ENCODE measurements around the gene TRIM26. TPM values are rescaled to one million over a fixed set of nuclear protein-coding genes. Genes with fewer than 3 reads are reported as not detected.

The TRIM26 gene
- total and polyA plus RNA-seq, 4 donors = 32.1 to 51.4 (median 38.1) TPM

DNA sequence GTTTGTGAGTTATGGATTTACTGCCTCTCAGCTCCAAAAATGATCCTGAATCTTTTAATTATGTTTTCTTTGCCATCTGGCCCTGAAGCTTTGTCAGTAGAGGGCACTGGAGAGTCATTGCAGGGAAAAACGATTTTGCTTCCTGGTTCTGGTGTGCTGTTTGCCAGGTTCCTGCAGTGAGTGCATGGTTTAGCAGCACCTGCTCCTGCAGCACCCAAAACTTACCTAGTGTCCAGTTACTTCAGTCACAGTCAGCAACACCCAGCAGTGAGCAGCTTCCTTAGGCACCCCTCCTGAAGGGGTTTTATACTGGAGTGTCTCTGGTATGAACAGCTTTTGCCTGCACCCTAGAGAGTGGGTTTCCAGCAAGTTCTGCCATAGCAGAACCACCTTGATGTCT, 6.0 kb upstream of the TRIM26 start:
- Histone ChIP-seq H3K27me3 (ENCODE audit: control insufficient read depth in 3 of 3, insufficient read depth in 3 of 3, low read length in 2 of 3) (no peaks in the 10 kb centered on the region), H3K36me3 (ENCODE audit: control insufficient read depth in 4 of 4, insufficient read depth in 4 of 4, low read length in 4 of 4) (no peaks in the 10 kb centered on the region), H3K9me3 (ENCODE audit: control insufficient read depth in 4 of 4, insufficient read depth in 3 of 4, low read length in 3 of 4) (peaks cover 0 to 3% (median under 1%) of the 10 kb centered on the region in 4 donors), H3K4me1 (ENCODE audit: control insufficient read depth in 5 of 5, insufficient read depth in 5 of 5, low read length in 5 of 5) (peaks cover 0 to 4% (median 0%) of the 10 kb centered on the region in 5 donors), H3K27ac (ENCODE audit: low read depth in 1 of 2, low read length in 1 of 2) (no peak overlapping the region), H3K9ac (ENCODE audit: insufficient read depth in 1 of 2, low read length in 2 of 2) (no peak overlapping the region), H3K4me3 (no peak overlapping the region)
- DNase-seq = peak; percentile 37 to 73 (median 65)
- ATAC-seq (ENCODE audit: insufficient read depth, low FRiP score) = peak; percentile 60
- TF ChIP-seq, protein P1, sequence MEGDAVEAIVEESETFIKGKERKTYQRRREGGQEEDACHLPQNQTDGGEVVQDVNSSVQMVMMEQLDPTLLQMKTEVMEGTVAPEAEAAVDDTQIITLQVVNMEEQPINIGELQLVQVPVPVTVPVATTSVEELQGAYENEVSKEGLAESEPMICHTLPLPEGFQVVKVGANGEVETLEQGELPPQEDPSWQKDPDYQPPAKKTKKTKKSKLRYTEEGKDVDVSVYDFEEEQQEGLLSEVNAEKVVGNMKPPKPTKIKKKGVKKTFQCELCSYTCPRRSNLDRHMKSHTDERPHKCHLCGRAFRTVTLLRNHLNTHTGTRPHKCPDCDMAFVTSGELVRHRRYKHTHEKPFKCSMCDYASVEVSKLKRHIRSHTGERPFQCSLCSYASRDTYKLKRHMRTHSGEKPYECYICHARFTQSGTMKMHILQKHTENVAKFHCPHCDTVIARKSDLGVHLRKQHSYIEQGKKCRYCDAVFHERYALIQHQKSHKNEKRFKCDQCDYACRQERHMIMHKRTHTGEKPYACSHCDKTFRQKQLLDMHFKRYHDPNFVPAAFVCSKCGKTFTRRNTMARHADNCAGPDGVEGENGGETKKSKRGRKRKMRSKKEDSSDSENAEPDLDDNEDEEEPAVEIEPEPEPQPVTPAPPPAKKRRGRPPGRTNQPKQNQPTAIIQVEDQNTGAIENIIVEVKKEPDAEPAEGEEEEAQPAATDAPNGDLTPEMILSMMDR (IDR thresholded peaks at IDR 0.05; ENCODE audit: control extremely low read depth, extremely low read depth) = peak; percentile 68
- 0% methylated on average over 1 of the region's 1 CpG for WGBS, 2 donors

DNA sequence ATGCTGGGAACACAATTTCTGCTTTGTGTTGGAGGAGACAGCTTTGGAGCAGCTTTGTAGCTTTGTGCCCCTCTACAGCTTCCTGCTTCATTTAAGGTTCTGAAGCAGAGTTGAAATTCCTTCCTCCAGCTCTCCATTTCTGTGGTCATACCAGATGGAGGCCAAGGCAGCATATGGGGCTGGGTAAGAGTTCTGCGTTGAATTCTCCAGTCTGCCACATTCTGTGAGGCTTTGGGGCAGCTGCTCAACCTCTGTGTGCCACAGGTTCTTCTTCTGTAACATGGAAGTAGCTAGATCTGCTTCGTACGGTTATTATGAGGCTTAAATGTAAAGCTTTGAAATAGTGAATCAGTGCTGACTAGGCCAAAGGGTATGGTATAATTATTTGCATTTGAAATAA, 2.9 kb upstream of the TRIM26 start:
- TF ChIP-seq, protein P1 (IDR thresholded peaks at IDR 0.05; ENCODE audit: control extremely low read depth, extremely low read depth) = no peak
- peaks cover 4 to 17% (median 10%) of the 10 kb centered on the region in 5 donors for H3K4me1 ChIP-seq (ENCODE audit: control insufficient read depth in 5 of 5, insufficient read depth in 5 of 5, low read length in 5 of 5)
- ATAC-seq (ENCODE audit: insufficient read depth, low FRiP score) (no peak), DNase-seq (no peak)
- H3K27ac ChIP-seq (ENCODE audit: low read depth in 1 of 2, low read length in 1 of 2) = no peak overlapping the region
- no peak overlapping the region for H3K9ac ChIP-seq (ENCODE audit: insufficient read depth in 1 of 2, low read length in 2 of 2)
- no peaks in the 10 kb centered on the region for H3K27me3 ChIP-seq (ENCODE audit: control insufficient read depth in 3 of 3, insufficient read depth in 3 of 3, low read length in 2 of 3)
- H3K4me3 ChIP-seq = no peak overlapping the region
- WGBS, 2 donors = 67 to 79% methylated on average over 3 of the region's 3 CpGs
- H3K9me3 ChIP-seq (ENCODE audit: control insufficient read depth in 4 of 4, insufficient read depth in 3 of 4, low read length in 3 of 4) = no peaks in the 10 kb centered on the region
- H3K36me3 ChIP-seq (ENCODE audit: control insufficient read depth in 4 of 4, insufficient read depth in 4 of 4, low read length in 4 of 4) = no peaks in the 10 kb centered on the region

DNA sequence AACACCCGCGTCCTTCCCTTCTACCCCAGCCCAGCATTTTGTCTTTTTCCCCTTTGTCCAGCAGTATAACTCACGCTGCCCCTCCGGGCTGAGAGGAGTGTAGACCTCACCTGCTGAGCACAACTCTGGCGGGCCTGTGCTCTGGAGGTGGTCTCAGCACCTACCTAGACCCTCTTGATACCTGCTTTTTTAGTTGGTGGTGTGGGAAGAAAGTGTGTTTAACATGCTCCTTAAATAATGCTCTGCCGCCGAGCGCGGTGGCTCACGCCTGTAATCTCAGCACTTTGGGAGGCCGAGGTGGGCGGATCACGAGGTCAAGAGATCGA, 1.4 kb upstream of the TRIM26 start:
- TF ChIP-seq, protein P1 (IDR thresholded peaks at IDR 0.05; ENCODE audit: control extremely low read depth, extremely low read depth) = no peak
- Histone ChIP-seq H3K27me3 (ENCODE audit: control insufficient read depth in 3 of 3, insufficient read depth in 3 of 3, low read length in 2 of 3) (no peaks in the 10 kb centered on the region), H3K27ac (ENCODE audit: low read depth in 1 of 2, low read length in 1 of 2) (peak overlapping the region; percentile 90 to 98), H3K9ac (ENCODE audit: insufficient read depth in 1 of 2, low read length in 2 of 2) (peak overlapping the region; percentile 69 to 89), H3K36me3 (ENCODE audit: control insufficient read depth in 4 of 4, insufficient read depth in 4 of 4, low read length in 4 of 4) (no peaks in the 10 kb centered on the region), H3K4me3 (peak overlapping the region; percentile 71), H3K4me1 (ENCODE audit: control insufficient read depth in 5 of 5, insufficient read depth in 5 of 5, low read length in 5 of 5) (peaks cover 4 to 24% (median 11%) of the 10 kb centered on the region in 5 donors), H3K9me3 (ENCODE audit: control insufficient read depth in 4 of 4, insufficient read depth in 3 of 4, low read length in 3 of 4) (no peaks in the 10 kb centered on the region)
- 66 to 73% methylated on average over 14 of the region's 14 CpGs for WGBS, 2 donors
- DNase-seq (no peak), ATAC-seq (ENCODE audit: insufficient read depth, low FRiP score) (no peak)
